Measurements from ENCODE around the gene TRIM56. TPM values are rescaled to one million over a fixed set of nuclear protein-coding genes. Genes with fewer than 3 reads are reported as not detected.

TRIM56 gene
- total and polyA plus RNA-seq, 9 of the 15 experiments (the other 6 are each of a cell fraction or from before 2014, with no cell fraction given): 2.0 to 29.7 (median 11.6) TPM

- TF ChIP-seq HOMEZ (CRISPR knock-in tag; IDR thresholded peaks at IDR 0.05) (no peak), POLR3A (IDR thresholded peaks at IDR 0.05; ENCODE audit: borderline replicate concordance, extremely low read depth, insufficient read depth, insufficient read length) (no peak), KLF1 (tag; IDR thresholded peaks at IDR 0.05) (no peak), NR1H2 (CRISPR knock-in tag; IDR thresholded peaks at IDR 0.05) (no peak), TSHZ1 (CRISPR knock-in tag; IDR thresholded peaks at IDR 0.05) (no peak), DACH1 (IDR thresholded peaks at IDR 0.05; ENCODE audit: partially characterized antibody) (no peak), FOSL1 (tag; conservative IDR thresholded peaks at IDR 0.05) (0 out of 2 replicates have a peak, but pooled peaks have one; percentile 51), OTX1 (CRISPR knock-in tag; IDR thresholded peaks at IDR 0.05) (no peak), U2AF1 (optimal IDR thresholded peaks at IDR 0.05; ENCODE audit: low read depth, low read length) (no peak), ELF4 (CRISPR knock-in tag; IDR thresholded peaks at IDR 0.05) (0 out of 2 replicates have a peak, but pooled peaks have one; percentile 48), NCOR1 (IDR thresholded peaks at IDR 0.05) (no peak), MEIS2 (IDR thresholded peaks at IDR 0.05; ENCODE audit: partially characterized antibody) (no peak), NKRF (IDR thresholded peaks at IDR 0.05; ENCODE audit: borderline replicate concordance) (no peak), GTF2F1 (IDR thresholded peaks at IDR 0.05; ENCODE audit: low read depth, low read length) (no peak), STAG1 (CRISPR knock-in tag; IDR thresholded peaks at IDR 0.05; ENCODE audit: borderline replicate concordance) (no peak), SRSF1 (IDR thresholded peaks at IDR 0.05; ENCODE audit: low read depth, low read length) (no peak), KAT2B (IDR thresholded peaks at IDR 0.05; ENCODE audit: low read depth, low read length) (no peak), BACH1 (tag; IDR thresholded peaks at IDR 0.05) (no peak), PREB (CRISPR knock-in tag; IDR thresholded peaks at IDR 0.05) (no peak)
These were observed 41.6 kb downstream of the TRIM56 start, which contains the start of gene SERPINE1 (continued) for GRCh38 chr7:101126651-101127459.

Data from K562 (cell line).